Prostate gland (tissue), 2 donors: ENCODE data around the gene PUS1. TPM values are rescaled to one million over a fixed set of nuclear protein-coding genes. Genes with fewer than 3 reads are reported as not detected.
"Not testable (repeated sequence)": the region's sequence is repeated elsewhere in the genome, so short reads cannot be mapped to it uniquely, and the experiment has no call there.

Experiments used
- DNase-seq: peaks from one replicate; pipeline ENCODE4 v3.0.0-alpha.2; 2019; ENCODE audit warnings: low spot score
- H3K27ac ChIP-seq, 2 donors: fragments of 200-600 bp; sonication (generic); 2 replicates each; pipeline ENCODE4 v1.5.1; 2017 to 2019
- H3K27me3 ChIP-seq: fragments of 200-600 bp; sonication (generic); replicated peaks from 2 replicates; pipeline ENCODE4 v1.5.1; 2019; ENCODE audit not compliant: insufficient read depth
- H3K36me3 ChIP-seq, 2 donors: fragments of 200-600 bp; sonication (generic); 1 replicate in 1 of 2; 2 replicates in 1 of 2; pipeline versions ENCODE4 v1.5.1 to v1.8.1; 2017 to 2019
- H3K4me1 ChIP-seq: fragments of 200-600 bp; sonication (generic); replicated peaks from 2 replicates; pipeline ENCODE4 v1.5.1; 2019
- H3K4me3 ChIP-seq, 2 donors: fragments of 200-600 bp; sonication (generic); 2 replicates each; pipeline ENCODE4 v1.5.1; 2017 to 2019
- H3K9me3 ChIP-seq: fragments of 200-600 bp; sonication (generic); 2 replicates; pipeline ENCODE4 v1.5.1; 2017
- POLR2A ChIP-seq: fragments of 450-650 bp; IDR thresholded peaks from one replicate; pipeline ENCODE4 v1.6.1; 2016; ENCODE audit warnings: antibody characterized with exemption, mild to moderate bottlenecking
- POLR2AphosphoS5 ChIP-seq: sonication (generic); formaldehyde crosslinking; IDR thresholded peaks from one replicate; pipeline ENCODE4 v1.6.1; 2017; ENCODE audit warnings: antibody characterized with exemption
- WGBS: methylation state at CpG from one replicate; pipeline ENCODE4 v1.1.5; 2018; 5-methylcytosine and 5-hydroxymethylcytosine counted together
- intact Hi-C: fragments of 100-400 bp; cut with DNase I; formaldehyde crosslinking; loops from one replicate; pipeline ENCODE4 v1.14.2; 2022
- total RNA-seq, 2 donors: library from RNA; depleted of rRNA; stranded (reverse); fragments of >200 nt; gene quantifications; one replicate each; pipeline ENCODE4 v1.1.0, GENCODE V29; 2016
- TF ChIP-seq, protein P1 (sequence below), 4 experiments: fragments of 200-600 bp in 2 of 4; fragments of 450-650 bp in 2 of 4; sonication (generic) in 2 of 4; IDR thresholded peaks; 1 replicate in 3 of 4; 2 replicates in 1 of 4; pipeline ENCODE4 v1.5.1; 2016 to 2019; ENCODE audit warnings: antibody characterized with exemption in 4 of 4, mild to moderate bottlenecking in 2 of 4, moderate library complexity in 2 of 4

PUS1 gene
- total RNA-seq: 10 to 100 TPM; 17.4 to 17.8 TPM

DNA sequence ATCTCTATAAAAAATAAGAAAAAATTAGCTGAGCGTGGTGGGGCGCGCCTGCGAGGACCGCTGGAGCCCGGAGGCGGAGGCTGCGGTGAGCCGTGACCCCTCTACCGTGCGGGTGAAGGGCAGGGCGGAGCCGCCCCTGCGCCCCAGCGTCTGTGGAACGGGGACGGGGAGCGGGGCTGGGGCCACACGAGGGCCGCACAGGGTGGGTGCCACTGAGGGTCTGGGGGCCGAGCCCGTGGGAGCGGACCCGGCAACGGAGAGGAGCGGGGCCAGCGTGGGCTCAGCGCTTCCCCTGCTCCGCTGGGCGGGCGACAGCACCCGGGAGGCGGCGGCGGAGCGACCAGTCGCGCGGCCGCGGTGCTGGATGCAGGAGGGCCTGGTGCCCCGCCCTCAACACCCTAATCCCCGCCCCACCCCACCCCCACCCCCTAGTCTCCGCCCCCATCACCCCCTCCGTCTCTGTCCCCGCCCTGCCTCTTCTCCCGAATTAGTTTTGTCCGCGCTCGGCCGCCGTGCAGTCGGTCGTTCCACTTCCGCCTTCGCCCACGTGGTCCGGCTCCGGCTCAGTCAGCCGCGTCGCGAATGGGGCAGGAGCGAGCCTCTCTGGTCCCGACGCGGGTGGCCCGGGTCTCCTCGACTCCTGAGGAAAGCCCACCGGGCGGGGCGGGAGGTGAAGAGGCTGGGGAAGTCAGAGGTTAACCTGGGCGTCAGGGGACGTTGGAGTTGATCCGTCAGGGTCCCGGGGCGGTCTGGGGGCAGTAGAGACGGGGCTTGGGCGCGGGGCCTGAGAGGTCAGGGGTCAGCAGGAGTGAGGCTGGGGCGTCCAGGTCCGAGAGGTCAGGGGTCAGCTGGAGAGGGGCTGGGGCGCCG is at the start of gene PUS1:
Gene PUS1 (plus strand): TSS at position 566 of the 870 bp plus-strand sequence. CDS start 447 bp downstream, outside the sequence.
- Histone ChIP-seq H3K36me3 (no peaks in the 10 kb centered on the region), H3K27me3 (no peaks in the 10 kb centered on the region), H3K4me3 (peak within 1 kb of the TSS; percentile 58 to 64), H3K4me1 (no peaks in the 10 kb centered on the region), H3K27ac (peak within 1 kb of the TSS; percentile 80), H3K9me3 (no peaks in the 10 kb centered on the region)
- intact Hi-C loops: loop anchor here (1.0 kb wide), 1 partner anchor 35 kb away; the partner anchor contains the start of gene ULK1
- TF ChIP-seq POLR2AphosphoS5 (peak; percentile 95), POLR2A (peak; percentile 68)
- TF ChIP-seq, protein P1, sequence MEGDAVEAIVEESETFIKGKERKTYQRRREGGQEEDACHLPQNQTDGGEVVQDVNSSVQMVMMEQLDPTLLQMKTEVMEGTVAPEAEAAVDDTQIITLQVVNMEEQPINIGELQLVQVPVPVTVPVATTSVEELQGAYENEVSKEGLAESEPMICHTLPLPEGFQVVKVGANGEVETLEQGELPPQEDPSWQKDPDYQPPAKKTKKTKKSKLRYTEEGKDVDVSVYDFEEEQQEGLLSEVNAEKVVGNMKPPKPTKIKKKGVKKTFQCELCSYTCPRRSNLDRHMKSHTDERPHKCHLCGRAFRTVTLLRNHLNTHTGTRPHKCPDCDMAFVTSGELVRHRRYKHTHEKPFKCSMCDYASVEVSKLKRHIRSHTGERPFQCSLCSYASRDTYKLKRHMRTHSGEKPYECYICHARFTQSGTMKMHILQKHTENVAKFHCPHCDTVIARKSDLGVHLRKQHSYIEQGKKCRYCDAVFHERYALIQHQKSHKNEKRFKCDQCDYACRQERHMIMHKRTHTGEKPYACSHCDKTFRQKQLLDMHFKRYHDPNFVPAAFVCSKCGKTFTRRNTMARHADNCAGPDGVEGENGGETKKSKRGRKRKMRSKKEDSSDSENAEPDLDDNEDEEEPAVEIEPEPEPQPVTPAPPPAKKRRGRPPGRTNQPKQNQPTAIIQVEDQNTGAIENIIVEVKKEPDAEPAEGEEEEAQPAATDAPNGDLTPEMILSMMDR (IDR thresholded peaks at IDR 0.05): peak in 1 of 4 experiments; percentile 13
- 1% methylated on average over 75 of the region's 84 CpGs for WGBS
- DNase-seq: peak; percentile 92

DNA sequence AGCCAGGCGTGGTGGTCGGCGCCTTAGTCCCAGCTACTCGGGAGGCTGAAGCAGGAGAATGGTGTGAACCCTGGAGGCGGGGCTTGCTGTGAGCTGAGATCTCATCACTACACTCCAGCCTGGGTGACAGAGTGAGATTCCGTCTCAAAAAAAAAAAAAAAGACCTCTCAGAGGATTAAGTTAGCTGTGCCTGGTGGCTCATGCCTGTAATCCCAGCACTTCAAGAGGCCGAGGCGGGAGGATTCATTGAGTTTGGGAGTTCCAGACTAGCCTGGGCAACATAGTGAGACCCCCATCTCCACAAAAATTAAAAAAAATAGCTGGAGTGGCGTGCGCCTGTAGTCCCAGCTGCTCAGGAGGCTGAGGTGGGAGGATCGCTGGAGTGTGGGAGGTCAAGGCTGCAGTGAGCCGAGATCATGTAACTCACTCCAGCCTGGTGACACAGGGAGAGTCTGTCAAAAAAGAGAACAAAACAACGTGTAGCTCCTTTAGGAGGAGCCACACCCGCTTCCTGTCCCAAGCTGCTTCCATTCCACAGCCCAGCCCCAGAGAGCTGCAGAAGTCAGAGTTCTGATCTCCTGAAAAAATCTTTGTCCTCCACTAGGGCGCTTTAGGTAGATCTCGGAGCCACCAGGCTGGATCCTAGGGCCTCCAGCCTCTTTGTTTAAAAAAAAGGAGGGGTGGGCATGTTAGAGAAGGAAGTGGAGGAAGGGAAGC is 46.1 kb upstream of the PUS1 start:
- DNase-seq: no peak
- WGBS: 82% methylated on average over 16 of the region's 16 CpGs
- TF ChIP-seq POLR2A (no peak), POLR2AphosphoS5 (no peak)
- TF ChIP-seq, protein P1 (IDR thresholded peaks at IDR 0.05): no peak
- H3K27me3 ChIP-seq: no peaks in the 10 kb centered on the region
- H3K9me3 ChIP-seq: no peaks in the 10 kb centered on the region
- no peak overlapping the region for H3K4me3 ChIP-seq
- no peak overlapping the region for H3K27ac ChIP-seq
- intact Hi-C loops: no loop called here
- no peaks in the 10 kb centered on the region for H3K4me1 ChIP-seq
- H3K36me3 ChIP-seq: no peaks in the 10 kb centered on the region

DNA sequence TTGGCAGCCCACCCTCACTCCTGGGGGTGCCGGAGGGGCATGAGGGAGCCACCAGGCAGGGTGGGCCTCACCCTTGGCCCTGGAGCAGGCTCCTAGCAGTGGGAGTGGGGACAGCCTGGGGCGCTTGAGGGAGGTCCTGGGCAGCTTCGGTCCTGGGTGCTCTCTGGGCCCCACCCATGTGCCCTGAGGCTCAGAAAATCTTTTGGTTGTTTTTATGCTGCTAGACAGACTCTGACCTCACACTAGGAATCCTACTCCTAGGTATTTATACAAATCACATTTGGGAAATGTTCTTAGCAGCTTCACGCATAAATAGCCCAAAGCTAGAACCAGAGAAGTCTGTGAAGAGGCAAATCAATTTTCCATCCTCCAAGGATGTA is 45.6 kb upstream of the PUS1 start:
- no peak overlapping the region for H3K27ac ChIP-seq
- H3K27me3 ChIP-seq: no peaks in the 10 kb centered on the region
- WGBS: 73% methylated on average over 4 of the region's 4 CpGs

DNA sequence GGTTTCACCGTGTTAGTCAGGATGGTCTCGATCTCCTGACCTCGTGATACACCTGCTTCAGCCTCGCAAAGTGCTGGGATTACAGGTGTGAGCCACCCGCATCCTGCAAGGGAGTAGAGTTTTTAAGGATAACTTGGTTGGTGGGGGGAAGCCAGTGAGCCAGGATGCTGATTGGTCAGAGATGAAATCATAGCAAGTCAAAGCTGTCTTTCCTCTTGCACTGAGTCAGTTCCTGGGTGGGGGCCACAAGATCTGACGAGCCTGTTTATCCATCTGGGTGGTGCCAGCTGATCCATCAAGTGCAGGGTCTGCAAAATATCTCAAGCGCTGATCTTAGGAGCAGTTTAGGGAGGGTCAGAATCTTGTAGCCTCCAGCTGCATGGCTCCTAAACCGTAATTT is 44.0 kb upstream of the PUS1 start:
- H3K27me3 ChIP-seq, H3K4me3 ChIP-seq, intact Hi-C loops, H3K36me3 ChIP-seq, H3K4me1 ChIP-seq, H3K9me3 ChIP-seq, DNase-seq, H3K27ac ChIP-seq: not testable (repeated sequence)
- 87% methylated on average over 8 of the region's 8 CpGs for WGBS

More for the DNA sequence above, 45.6 kb upstream of the PUS1 start:
- TF ChIP-seq, protein P1 (IDR thresholded peaks at IDR 0.05): no peak
- no peak for TF ChIP-seq POLR2A
- no peak for TF ChIP-seq POLR2AphosphoS5
- H3K36me3 ChIP-seq: no peaks in the 10 kb centered on the region
- intact Hi-C loops: no loop called here
- H3K4me1 ChIP-seq: no peaks in the 10 kb centered on the region
- DNase-seq: no peak
- no peak overlapping the region for H3K4me3 ChIP-seq
- H3K9me3 ChIP-seq: no peaks in the 10 kb centered on the region

DNA sequence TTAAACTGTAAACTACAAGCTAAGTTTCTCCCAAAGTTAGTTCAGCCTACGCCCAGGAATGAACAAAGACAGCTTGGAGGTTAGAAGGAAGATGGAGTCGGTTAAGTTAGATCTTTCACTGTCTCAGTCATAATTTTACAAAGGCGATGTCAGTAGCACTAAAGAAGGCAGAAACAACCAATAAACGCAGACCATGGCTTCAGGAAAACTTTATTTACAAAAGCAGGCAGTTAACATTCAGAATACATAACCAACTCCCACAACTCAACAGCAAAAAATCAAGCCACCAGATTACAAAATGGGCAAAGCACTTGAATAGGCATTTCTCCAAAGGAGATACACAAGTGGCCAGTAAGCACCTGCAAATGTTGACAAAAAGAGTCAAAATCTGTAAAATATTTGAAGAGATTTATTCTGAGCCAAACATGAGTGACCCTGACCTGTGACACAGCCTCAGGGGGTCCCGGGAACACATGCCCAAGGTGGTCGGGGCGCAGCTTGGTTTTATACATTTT is 43.5 kb upstream of the PUS1 start:
- Histone ChIP-seq H3K4me3 (no peak overlapping the region), H3K4me1 (no peaks in the 10 kb centered on the region), H3K36me3 (no peaks in the 10 kb centered on the region), H3K9me3 (no peaks in the 10 kb centered on the region), H3K27me3 (no peaks in the 10 kb centered on the region), H3K27ac (no peak overlapping the region)
- 93% methylated on average over 7 of the region's 7 CpGs for WGBS
- TF ChIP-seq, protein P1 (IDR thresholded peaks at IDR 0.05): no peak
- TF ChIP-seq POLR2A (no peak), POLR2AphosphoS5 (no peak)
- intact Hi-C loops: no loop called here
- no peak for DNase-seq

DNA sequence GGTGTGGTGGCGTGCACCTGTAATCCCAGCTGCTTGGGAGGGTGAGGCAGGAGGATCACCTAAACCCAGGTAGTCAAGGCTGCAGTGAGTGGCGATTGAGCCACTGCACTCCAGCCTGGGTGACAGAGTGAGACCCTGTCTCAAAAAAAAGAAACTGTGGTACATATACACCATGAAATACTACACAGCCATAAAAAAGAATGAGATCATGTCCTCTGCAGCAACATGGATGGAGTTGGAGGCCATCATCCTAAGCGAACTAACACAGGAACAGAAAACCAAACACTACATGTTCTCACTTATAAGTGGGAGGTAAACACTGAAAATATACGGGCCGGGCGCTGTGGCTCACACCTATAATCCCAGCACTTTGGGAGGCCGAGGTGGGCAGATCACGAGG is 37.4 kb upstream of the PUS1 start:
- not testable (repeated sequence) for H3K4me3 ChIP-seq, H3K9me3 ChIP-seq
- 82% methylated on average over 8 of the region's 8 CpGs for WGBS

More for the DNA sequence above, 37.4 kb upstream of the PUS1 start:
- intact Hi-C loops, H3K36me3 ChIP-seq, DNase-seq, H3K27me3 ChIP-seq, H3K27ac ChIP-seq, H3K4me1 ChIP-seq: not testable (repeated sequence)
